ENCODE measurements around the gene MX1.

The MX1 gene

GRCh38 chr21:41508415-41509144, 82.5 kb downstream of the MX1 start:
- DNase-seq (ENCODE audit: insufficient read length, low spot score): no peak
- no peak for TF ChIP-seq CTCF (IDR thresholded peaks at IDR 0.05; ENCODE audit: insufficient read depth, missing control alignments)
- no peak for FAIRE-seq
